K562 (cell line): ENCODE data around the gene AGMO. TPM values are rescaled to one million over a fixed set of nuclear protein-coding genes. Genes with fewer than 3 reads are reported as not detected.

ENCODE experiments used
- AFF4 ChIP-seq: sonication (generic); formaldehyde crosslinking; IDR thresholded peaks from 2 replicates; pipeline ENCODE4 v1.8.0; 2023; ENCODE audit warnings: mild to moderate bottlenecking, missing genetic modification reagents
- CBFB ChIP-seq: sonication (generic); formaldehyde crosslinking; IDR thresholded peaks from 2 replicates; pipeline ENCODE4 v1.4.0; 2020; ENCODE audit warnings: mild to moderate bottlenecking, missing genetic modification reagents
- FOSL1 ChIP-seq: fragments of 200-800 bp; sonication (Bioruptor generic); conservative IDR thresholded peaks from 2 replicates; pipeline ENCODE4 v1.6.1; 2016; ENCODE audit warnings: missing genetic modification characterization, missing compliant biosample characterization
- FOXK1 ChIP-seq: sonication (generic); formaldehyde crosslinking; IDR thresholded peaks from 2 replicates; pipeline ENCODE4 v1.8.0; 2022; ENCODE audit warnings: missing genetic modification reagents, mild to moderate bottlenecking, borderline replicate concordance
- GATAD2B ChIP-seq: fragments of 450-650 bp; IDR thresholded peaks from 2 replicates; pipeline ENCODE4 v1.6.1; 2017; ENCODE audit warnings: mild to moderate bottlenecking, borderline replicate concordance
- KAT7 ChIP-seq: sonication (generic); formaldehyde crosslinking; IDR thresholded peaks from 2 replicates; pipeline ENCODE4 v1.8.0; 2022; ENCODE audit warnings: missing genetic modification reagents, mild to moderate bottlenecking, borderline replicate concordance
- MCM3 ChIP-seq: fragments of 450-650 bp; IDR thresholded peaks from 2 replicates; pipeline ENCODE4 v1.6.1; 2016
- RAD21 ChIP-seq, 2 experiments: fragments of 250-450 bp in 1 of 2; fragments of 450-650 bp in 1 of 2; sonication (Bioruptor Pico) in 1 of 2; formaldehyde crosslinking in 1 of 2; IDR thresholded peaks in 1 of 2; conservative IDR thresholded peaks in 1 of 2; 2 replicates each; pipeline versions ENCODE4 v1.4.0 to v1.8.0; 2020 to 2022; ENCODE audit warnings: mild to moderate bottlenecking in 2 of 2, moderate library complexity in 1 of 2
- REST ChIP-seq, 2 experiments: fragments of 450-650 bp; formaldehyde crosslinking in 1 of 2; IDR thresholded peaks; 2 replicates each; pipeline versions ENCODE4 v1.4.0 to v1.6.1; 2014 to 2020; ENCODE audit warnings: mild to moderate bottlenecking in 2 of 2, borderline replicate concordance in 1 of 2, low read depth in 1 of 2
- SRSF7 ChIP-seq: fragments of 200-400 bp; formaldehyde crosslinking; optimal IDR thresholded peaks from 2 replicates; pipeline ENCODE3; 2017; ENCODE audit warnings: mild to moderate bottlenecking, low read depth, low read length
- ZFX ChIP-seq: sonication (generic); formaldehyde crosslinking; IDR thresholded peaks from 2 replicates; pipeline ENCODE4 v1.8.0; 2022; ENCODE audit warnings: mild to moderate bottlenecking, missing genetic modification reagents, moderate library complexity
- ZKSCAN1 ChIP-seq: fragments of 150-350 bp; IDR thresholded peaks from 2 replicates; pipeline ENCODE4 v1.6.1; 2016; ENCODE audit warnings: low read depth, low read length
- ZNF699 ChIP-seq: fragments of 250-450 bp; sonication (Bioruptor Pico); IDR thresholded peaks from 2 replicates; pipeline ENCODE4 v1.8.0; 2021; ENCODE audit warnings: mild to moderate bottlenecking, moderate library complexity; ENCODE audit not compliant: insufficient replicate concordance
- ZSCAN32 ChIP-seq: fragments of 450-650 bp; formaldehyde crosslinking; IDR thresholded peaks from 2 replicates; pipeline ENCODE4 v1.4.0; 2020; ENCODE audit warnings: mild to moderate bottlenecking, moderate library complexity
- polyA plus RNA-seq, 8 experiments: library from polyadenylated mRNA; depleted of rRNA in 4 of 8; stranded (reverse) in 5 of 8; unstranded in 3 of 8; fragments of >200 nt; fragmentation: Nextera tagmentation in 2 of 8; fragmentation: Illumina TruSeq in 1 of 8; extraction: Ambion mirVana in 2 of 8; extraction: Trizol in 1 of 8; gene quantifications; 2 replicates each; pipeline versions ENCODE4 v1.2.1 to v1.2.3, GENCODE V29; 2011 to 2014; ENCODE audit warnings: inconsistent platforms in 1 of 8, missing spikeins in 1 of 8
- total RNA-seq, 7 experiments: library from RNA; depleted of rRNA in 6 of 7; stranded (reverse); fragments of >200 nt in 6 of 7; fragmentation: Illumina TruSeq in 2 of 7; extraction: Trizol in 2 of 7; gene quantifications; 2 replicates each; pipeline versions ENCODE4 v1.2.1 to v1.2.3, GENCODE V29; 2011 to 2021; ENCODE audit warnings: low replicate concordance in 1 of 7
- TF ChIP-seq, protein P1 (sequence below): IDR thresholded peaks from 2 replicates; pipeline ENCODE4 v1.6.1; 2016; ENCODE audit warnings: missing genetic modification characterization, missing compliant biosample characterization

The AGMO gene
- total and polyA plus RNA-seq, 9 of the 15 experiments (the other 6 are each of a cell fraction or from before 2014, with no cell fraction given) = 0.30 to 1.4 (median 0.69) TPM; not detected in 1

GRCh38 chr7:15407910-15408309, 153.9 kb downstream of the AGMO start (continued):
- TF ChIP-seq, protein P1, sequence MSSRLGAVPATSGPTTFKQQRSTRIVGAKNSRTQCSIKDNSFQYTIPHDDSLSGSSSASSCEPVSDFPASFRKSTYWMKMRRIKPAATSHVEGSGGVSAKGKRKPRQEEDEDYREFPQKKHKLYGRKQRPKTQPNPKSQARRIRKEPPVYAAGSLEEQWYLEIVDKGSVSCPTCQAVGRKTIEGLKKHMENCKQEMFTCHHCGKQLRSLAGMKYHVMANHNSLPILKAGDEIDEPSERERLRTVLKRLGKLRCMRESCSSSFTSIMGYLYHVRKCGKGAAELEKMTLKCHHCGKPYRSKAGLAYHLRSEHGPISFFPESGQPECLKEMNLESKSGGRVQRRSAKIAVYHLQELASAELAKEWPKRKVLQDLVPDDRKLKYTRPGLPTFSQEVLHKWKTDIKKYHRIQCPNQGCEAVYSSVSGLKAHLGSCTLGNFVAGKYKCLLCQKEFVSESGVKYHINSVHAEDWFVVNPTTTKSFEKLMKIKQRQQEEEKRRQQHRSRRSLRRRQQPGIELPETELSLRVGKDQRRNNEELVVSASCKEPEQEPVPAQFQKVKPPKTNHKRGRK = no peak
- TF ChIP-seq REST (IDR thresholded peaks at IDR 0.05; ENCODE audit: borderline replicate concordance) (no peak), REST (CRISPR knock-in tag; IDR thresholded peaks at IDR 0.05; ENCODE audit: low read depth) (no peak), ZSCAN32 (CRISPR knock-in tag) (0 out of 2 replicates have a peak, but pooled peaks have one; percentile 17), ZNF699 (CRISPR knock-in tag) (no peak), SRSF7 (no peak), KAT7 (CRISPR knock-in tag) (no peak), RAD21 (CRISPR knock-in tag; conservative IDR thresholded peaks at IDR 0.05 in 1 of 2, IDR thresholded peaks at IDR 0.05 in 1 of 2) (no peak), FOSL1 (tag) (0 out of 2 replicates have a peak, but pooled peaks have one; percentile 15), AFF4 (CRISPR knock-in tag) (no peak), GATAD2B (no peak), CBFB (CRISPR knock-in tag) (no peak), MCM3 (no peak), FOXK1 (CRISPR knock-in tag) (no peak), ZKSCAN1 (no peak), ZFX (CRISPR knock-in tag) (no peak)
